GM12878 (cell line): ENCODE measurements around the gene ZNF418. TPM values are rescaled to one million over a fixed set of nuclear protein-coding genes. Genes with fewer than 3 reads are reported as not detected.
A peak's percentile ranks its signal among the peaks of the same experiment; 100 is the strongest.

Source experiments
- ASH2L ChIP-seq: fragments of 300-600, 200-600 bp; sonication (generic); IDR thresholded peaks from 2 replicates; pipeline ENCODE4 v1.6.1; 2017; ENCODE audit warnings: low read depth, mild to moderate bottlenecking, borderline replicate concordance
- EGR1 ChIP-seq, 2 experiments: IDR thresholded peaks; 1 replicate in 1 of 2; 2 replicates in 1 of 2; pipeline ENCODE4 v1.6.1; 2011 to 2012; ENCODE audit warnings: low read depth in 2 of 2, low read length in 2 of 2, borderline replicate concordance in 1 of 2, mild to moderate bottlenecking in 1 of 2, moderate library complexity in 1 of 2
- GABPA ChIP-seq: IDR thresholded peaks from 2 replicates; pipeline ENCODE4 v1.6.1; 2014; ENCODE audit warnings: antibody characterized with exemption, low read depth, mild to moderate bottlenecking, inconsistent platforms
- LARP7 ChIP-seq: fragments of 450-650 bp; IDR thresholded peaks from 2 replicates; pipeline ENCODE4 v1.6.1; 2017; ENCODE audit warnings: mild to moderate bottlenecking
- PML ChIP-seq: IDR thresholded peaks from 2 replicates; pipeline ENCODE4 v1.6.1; 2012; ENCODE audit warnings: low read length, inconsistent platforms
- RELA ChIP-seq: fragments of 450-650 bp; IDR thresholded peaks from 2 replicates; pipeline ENCODE4 v1.8.0; 2014; ENCODE audit warnings: borderline replicate concordance; ENCODE audit not compliant: partially characterized antibody
- RFX5 ChIP-seq: IDR thresholded peaks from 2 replicates; pipeline ENCODE4 v1.6.1; 2011; ENCODE audit warnings: low read depth, low read length, improper control_type of control experiment
- SREBF2 ChIP-seq: IDR thresholded peaks from 2 replicates; pipeline ENCODE4 v1.6.1; 2012; ENCODE audit warnings: mild to moderate bottlenecking, low read length
- USF1 ChIP-seq: IDR thresholded peaks from 2 replicates; pipeline ENCODE4 v1.6.1; 2011; ENCODE audit warnings: borderline replicate concordance, low read depth, mild to moderate bottlenecking, moderate library complexity, mixed read lengths, low read length; ENCODE audit not compliant: insufficient read depth; ENCODE audit errors: extremely low read length
- ZZZ3 ChIP-seq: IDR thresholded peaks from 2 replicates; pipeline ENCODE4 v1.6.1; 2011; ENCODE audit warnings: low read depth; ENCODE audit not compliant: control insufficient read depth, insufficient read length
- polyA plus RNA-seq, 11 experiments: library from polyadenylated mRNA; depleted of rRNA in 4 of 11; unstranded in 6 of 11; stranded (reverse) in 5 of 11; fragments of >200 nt; fragmentation: Nextera tagmentation in 4 of 11; fragmentation: Illumina TruSeq in 1 of 11; extraction: Ambion mirVana in 4 of 11; extraction: Trizol in 1 of 11; gene quantifications; 1 replicate in 1 of 11; 2 replicates in 10 of 11; pipeline versions ENCODE4 v1.2.1 to v1.2.3, GENCODE V29; 2011 to 2016; ENCODE audit warnings: inconsistent platforms in 2 of 11, missing spikeins in 2 of 11, low read depth in 1 of 11
- total RNA-seq, 4 experiments: library from RNA; depleted of rRNA in 3 of 4; stranded (reverse); fragments of >200 nt in 3 of 4; fragmentation: Illumina TruSeq in 1 of 4; extraction: Trizol in 1 of 4; gene quantifications; 2 replicates each; pipeline versions ENCODE4 v1.2.1 to v1.2.3, GENCODE V29; 2013 to 2021
- TF ChIP-seq, protein P1 (sequence below): fragments of 150-350 bp; IDR thresholded peaks from 2 replicates; pipeline ENCODE4 v1.6.1; 2014; ENCODE audit warnings: mild to moderate bottlenecking, low read depth, low read length
- TF ChIP-seq, protein P2 (sequence below): IDR thresholded peaks from 2 replicates; pipeline ENCODE4 v1.6.1; 2012; ENCODE audit warnings: low read depth, low read length, improper control_type of control experiment
- TF ChIP-seq, protein P3 (sequence below): fragments of 450-650 bp; formaldehyde crosslinking; IDR thresholded peaks from 2 replicates; pipeline ENCODE4 v1.4.0; 2020; ENCODE audit warnings: mild to moderate bottlenecking, moderate library complexity
- TF ChIP-seq, protein P4 (sequence below), 3 experiments: IDR thresholded peaks in 2 of 3; conservative IDR thresholded peaks in 1 of 3; 2 replicates each; pipeline ENCODE4 v1.5.1; 2011; ENCODE audit warnings: low read depth in 3 of 3, low read length in 3 of 3, mild to moderate bottlenecking in 3 of 3, control low read depth in 2 of 3, moderate library complexity in 2 of 3, inconsistent platforms in 1 of 3, mixed read lengths in 1 of 3; ENCODE audit not compliant: control insufficient read depth in 2 of 3, insufficient read depth in 1 of 3; ENCODE audit errors: extremely low read depth in 1 of 3
- TF ChIP-seq, protein P5 (sequence below): IDR thresholded peaks from 2 replicates; pipeline ENCODE4 v1.6.1; 2011; ENCODE audit warnings: low read depth, low read length, improper control_type of control experiment, borderline replicate concordance
- TF ChIP-seq, protein P6 (sequence below): fragments of 450-650 bp; IDR thresholded peaks from 2 replicates; pipeline ENCODE4 v1.6.1; 2017; ENCODE audit warnings: mild to moderate bottlenecking, low read depth, inconsistent platforms; ENCODE audit not compliant: poor library complexity, severe bottlenecking

ZNF418 gene
- total and polyA plus RNA-seq, 10 of the 15 experiments (the other 5 are each of a cell fraction or from before 2014, with no cell fraction given): 0.20 to 1.3 (median 0.59) TPM; not detected in 1

DNA sequence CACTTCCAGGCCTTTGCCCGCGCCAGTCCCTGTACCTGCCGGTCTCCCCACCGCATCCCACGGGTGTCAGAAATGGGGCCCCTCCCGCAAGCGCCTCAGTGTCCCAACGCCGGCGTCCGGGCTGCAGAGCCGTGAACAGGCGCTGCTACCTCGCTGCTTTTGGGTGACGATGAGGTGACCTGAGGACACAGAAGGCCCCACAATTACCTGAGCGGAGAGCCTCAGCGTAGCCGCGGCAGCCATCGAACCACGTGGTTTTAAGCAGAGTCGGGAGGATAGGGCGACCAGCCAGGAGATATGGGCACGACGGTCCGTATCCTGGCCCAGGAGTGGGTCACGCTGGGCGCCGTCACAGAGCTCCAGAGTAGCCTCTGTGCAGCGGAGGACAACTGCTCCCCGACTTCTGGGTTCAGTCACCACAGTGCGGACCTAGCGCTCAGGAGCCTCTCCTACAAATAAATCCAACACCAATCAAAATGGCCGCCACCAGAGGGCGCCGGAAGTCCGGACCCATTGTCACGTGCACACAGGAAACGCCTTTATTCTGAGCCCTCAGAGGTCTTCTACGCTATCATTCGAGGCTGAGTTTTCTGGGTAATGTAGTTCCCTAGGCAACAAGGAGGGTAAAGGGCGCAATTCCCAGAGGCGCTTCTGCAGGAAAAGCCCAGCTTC, 46.5 kb downstream of the ZNF418 start, which contains the start of gene ZNF814 (continued):
- TF ChIP-seq ZZZ3 (no peak), GABPA (peak; percentile 95), SREBF2 (no peak), PML (0 out of 2 replicates have a peak, but pooled peaks have one; percentile 51), EGR1 (IDR thresholded peaks at IDR 0.05; ENCODE audit: borderline replicate concordance in 1 of 2, low read depth in 2 of 2, low read length in 2 of 2) (no peak), LARP7 (peak; percentile 53; the same call in 1 of the 2 replicates), RFX5 (no peak), USF1 (peak; percentile 69), ASH2L (no peak), RELA (peak; percentile 38)
- TF ChIP-seq, protein P1, sequence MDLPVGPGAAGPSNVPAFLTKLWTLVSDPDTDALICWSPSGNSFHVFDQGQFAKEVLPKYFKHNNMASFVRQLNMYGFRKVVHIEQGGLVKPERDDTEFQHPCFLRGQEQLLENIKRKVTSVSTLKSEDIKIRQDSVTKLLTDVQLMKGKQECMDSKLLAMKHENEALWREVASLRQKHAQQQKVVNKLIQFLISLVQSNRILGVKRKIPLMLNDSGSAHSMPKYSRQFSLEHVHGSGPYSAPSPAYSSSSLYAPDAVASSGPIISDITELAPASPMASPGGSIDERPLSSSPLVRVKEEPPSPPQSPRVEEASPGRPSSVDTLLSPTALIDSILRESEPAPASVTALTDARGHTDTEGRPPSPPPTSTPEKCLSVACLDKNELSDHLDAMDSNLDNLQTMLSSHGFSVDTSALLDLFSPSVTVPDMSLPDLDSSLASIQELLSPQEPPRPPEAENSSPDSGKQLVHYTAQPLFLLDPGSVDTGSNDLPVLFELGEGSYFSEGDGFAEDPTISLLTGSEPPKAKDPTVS: no peak
- TF ChIP-seq, protein P2, sequence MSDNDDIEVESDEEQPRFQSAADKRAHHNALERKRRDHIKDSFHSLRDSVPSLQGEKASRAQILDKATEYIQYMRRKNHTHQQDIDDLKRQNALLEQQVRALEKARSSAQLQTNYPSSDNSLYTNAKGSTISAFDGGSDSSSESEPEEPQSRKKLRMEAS: peak; percentile 53
- TF ChIP-seq, protein P3, sequence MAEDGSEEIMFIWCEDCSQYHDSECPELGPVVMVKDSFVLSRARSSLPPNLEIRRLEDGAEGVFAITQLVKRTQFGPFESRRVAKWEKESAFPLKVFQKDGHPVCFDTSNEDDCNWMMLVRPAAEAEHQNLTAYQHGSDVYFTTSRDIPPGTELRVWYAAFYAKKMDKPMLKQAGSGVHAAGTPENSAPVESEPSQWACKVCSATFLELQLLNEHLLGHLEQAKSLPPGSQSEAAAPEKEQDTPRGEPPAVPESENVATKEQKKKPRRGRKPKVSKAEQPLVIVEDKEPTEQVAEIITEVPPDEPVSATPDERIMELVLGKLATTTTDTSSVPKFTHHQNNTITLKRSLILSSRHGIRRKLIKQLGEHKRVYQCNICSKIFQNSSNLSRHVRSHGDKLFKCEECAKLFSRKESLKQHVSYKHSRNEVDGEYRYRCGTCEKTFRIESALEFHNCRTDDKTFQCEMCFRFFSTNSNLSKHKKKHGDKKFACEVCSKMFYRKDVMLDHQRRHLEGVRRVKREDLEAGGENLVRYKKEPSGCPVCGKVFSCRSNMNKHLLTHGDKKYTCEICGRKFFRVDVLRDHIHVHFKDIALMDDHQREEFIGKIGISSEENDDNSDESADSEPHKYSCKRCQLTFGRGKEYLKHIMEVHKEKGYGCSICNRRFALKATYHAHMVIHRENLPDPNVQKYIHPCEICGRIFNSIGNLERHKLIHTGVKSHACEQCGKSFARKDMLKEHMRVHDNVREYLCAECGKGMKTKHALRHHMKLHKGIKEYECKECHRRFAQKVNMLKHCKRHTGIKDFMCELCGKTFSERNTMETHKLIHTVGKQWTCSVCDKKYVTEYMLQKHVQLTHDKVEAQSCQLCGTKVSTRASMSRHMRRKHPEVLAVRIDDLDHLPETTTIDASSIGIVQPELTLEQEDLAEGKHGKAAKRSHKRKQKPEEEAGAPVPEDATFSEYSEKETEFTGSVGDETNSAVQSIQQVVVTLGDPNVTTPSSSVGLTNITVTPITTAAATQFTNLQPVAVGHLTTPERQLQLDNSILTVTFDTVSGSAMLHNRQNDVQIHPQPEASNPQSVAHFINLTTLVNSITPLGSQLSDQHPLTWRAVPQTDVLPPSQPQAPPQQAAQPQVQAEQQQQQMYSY (CRISPR knock-in tag): no peak
- TF ChIP-seq, protein P4, sequence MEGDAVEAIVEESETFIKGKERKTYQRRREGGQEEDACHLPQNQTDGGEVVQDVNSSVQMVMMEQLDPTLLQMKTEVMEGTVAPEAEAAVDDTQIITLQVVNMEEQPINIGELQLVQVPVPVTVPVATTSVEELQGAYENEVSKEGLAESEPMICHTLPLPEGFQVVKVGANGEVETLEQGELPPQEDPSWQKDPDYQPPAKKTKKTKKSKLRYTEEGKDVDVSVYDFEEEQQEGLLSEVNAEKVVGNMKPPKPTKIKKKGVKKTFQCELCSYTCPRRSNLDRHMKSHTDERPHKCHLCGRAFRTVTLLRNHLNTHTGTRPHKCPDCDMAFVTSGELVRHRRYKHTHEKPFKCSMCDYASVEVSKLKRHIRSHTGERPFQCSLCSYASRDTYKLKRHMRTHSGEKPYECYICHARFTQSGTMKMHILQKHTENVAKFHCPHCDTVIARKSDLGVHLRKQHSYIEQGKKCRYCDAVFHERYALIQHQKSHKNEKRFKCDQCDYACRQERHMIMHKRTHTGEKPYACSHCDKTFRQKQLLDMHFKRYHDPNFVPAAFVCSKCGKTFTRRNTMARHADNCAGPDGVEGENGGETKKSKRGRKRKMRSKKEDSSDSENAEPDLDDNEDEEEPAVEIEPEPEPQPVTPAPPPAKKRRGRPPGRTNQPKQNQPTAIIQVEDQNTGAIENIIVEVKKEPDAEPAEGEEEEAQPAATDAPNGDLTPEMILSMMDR (IDR thresholded peaks at IDR 0.05 in 2 of 3, conservative IDR thresholded peaks at IDR 0.05 in 1 of 3; ENCODE audit: control insufficient read depth in 2 of 3, extremely low read depth in 1 of 3, insufficient read depth in 1 of 3, low read depth in 3 of 3, low read length in 3 of 3): peak; percentile 13 to 35 (median 17); a peak in 3 of 6 replicates
- TF ChIP-seq, protein P5, sequence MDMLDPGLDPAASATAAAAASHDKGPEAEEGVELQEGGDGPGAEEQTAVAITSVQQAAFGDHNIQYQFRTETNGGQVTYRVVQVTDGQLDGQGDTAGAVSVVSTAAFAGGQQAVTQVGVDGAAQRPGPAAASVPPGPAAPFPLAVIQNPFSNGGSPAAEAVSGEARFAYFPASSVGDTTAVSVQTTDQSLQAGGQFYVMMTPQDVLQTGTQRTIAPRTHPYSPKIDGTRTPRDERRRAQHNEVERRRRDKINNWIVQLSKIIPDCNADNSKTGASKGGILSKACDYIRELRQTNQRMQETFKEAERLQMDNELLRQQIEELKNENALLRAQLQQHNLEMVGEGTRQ: peak; percentile 73
- TF ChIP-seq, protein P6, sequence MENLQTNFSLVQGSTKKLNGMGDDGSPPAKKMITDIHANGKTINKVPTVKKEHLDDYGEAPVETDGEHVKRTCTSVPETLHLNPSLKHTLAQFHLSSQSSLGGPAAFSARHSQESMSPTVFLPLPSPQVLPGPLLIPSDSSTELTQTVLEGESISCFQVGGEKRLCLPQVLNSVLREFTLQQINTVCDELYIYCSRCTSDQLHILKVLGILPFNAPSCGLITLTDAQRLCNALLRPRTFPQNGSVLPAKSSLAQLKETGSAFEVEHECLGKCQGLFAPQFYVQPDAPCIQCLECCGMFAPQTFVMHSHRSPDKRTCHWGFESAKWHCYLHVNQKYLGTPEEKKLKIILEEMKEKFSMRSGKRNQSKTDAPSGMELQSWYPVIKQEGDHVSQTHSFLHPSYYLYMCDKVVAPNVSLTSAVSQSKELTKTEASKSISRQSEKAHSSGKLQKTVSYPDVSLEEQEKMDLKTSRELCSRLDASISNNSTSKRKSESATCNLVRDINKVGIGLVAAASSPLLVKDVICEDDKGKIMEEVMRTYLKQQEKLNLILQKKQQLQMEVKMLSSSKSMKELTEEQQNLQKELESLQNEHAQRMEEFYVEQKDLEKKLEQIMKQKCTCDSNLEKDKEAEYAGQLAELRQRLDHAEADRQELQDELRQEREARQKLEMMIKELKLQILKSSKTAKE: no peak
